ENCODE data around the gene APOBEC2.

Gene APOBEC2

DNA sequence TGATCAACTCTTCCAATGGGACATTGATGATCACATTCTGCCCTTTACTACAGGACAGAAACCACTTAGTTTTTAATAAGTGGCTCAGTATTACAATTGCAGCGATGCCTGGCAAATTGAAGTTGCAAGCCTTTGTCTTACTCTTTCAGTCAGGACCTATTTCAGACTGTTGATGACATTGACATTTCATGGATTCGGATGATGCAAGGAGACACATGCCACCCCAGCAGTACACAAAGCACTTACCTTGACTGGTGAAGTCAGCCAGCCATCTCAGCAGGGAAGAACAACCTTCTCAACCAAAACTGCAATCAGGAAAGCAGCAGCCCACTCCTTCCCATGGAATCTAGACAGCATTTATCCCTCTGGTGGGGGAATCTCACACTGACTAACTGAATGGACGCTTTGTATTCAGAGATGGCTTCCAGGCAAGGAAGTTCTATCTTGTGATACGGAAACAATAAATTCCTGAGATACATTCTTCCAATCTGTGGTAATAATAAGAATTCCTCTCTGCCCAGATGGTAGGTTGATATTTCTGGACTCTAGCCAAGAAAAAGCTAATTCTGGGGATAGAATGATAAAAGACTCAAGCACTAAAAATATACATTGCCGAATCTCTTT, 44.6 kb downstream of the APOBEC2 start:
- DNase-seq (ENCODE audit: low read depth): peak; percentile 85
- TF ChIP-seq, protein P1, sequence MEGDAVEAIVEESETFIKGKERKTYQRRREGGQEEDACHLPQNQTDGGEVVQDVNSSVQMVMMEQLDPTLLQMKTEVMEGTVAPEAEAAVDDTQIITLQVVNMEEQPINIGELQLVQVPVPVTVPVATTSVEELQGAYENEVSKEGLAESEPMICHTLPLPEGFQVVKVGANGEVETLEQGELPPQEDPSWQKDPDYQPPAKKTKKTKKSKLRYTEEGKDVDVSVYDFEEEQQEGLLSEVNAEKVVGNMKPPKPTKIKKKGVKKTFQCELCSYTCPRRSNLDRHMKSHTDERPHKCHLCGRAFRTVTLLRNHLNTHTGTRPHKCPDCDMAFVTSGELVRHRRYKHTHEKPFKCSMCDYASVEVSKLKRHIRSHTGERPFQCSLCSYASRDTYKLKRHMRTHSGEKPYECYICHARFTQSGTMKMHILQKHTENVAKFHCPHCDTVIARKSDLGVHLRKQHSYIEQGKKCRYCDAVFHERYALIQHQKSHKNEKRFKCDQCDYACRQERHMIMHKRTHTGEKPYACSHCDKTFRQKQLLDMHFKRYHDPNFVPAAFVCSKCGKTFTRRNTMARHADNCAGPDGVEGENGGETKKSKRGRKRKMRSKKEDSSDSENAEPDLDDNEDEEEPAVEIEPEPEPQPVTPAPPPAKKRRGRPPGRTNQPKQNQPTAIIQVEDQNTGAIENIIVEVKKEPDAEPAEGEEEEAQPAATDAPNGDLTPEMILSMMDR (IDR thresholded peaks at IDR 0.05; ENCODE audit: low read length, missing control alignments): peak; percentile 21
- H3K4me3 ChIP-seq (replicated peaks; ENCODE audit: low read depth, low read length): no peak overlapping the region

DNA sequence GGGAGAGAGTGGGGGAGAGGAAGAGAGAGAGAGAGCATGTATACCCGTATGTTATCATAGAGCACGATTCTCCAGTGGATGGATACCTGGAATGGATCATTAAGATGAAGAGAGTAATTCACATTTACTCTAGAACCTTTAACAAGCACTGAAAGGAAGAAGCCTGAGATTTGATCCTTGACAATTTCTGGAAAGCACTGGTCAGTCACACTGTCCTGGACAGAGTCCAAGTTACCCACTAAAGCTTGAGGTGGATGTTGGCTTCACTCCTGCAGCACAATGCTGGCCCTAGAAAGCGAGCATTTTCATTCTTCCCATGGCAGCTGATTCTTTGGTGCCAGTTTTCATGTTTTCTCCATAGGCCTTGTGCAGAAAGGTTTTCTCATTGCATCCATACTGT, 45.4 kb downstream of the APOBEC2 start:
- no peak overlapping the region for H3K4me3 ChIP-seq (replicated peaks; ENCODE audit: low read depth, low read length)
- TF ChIP-seq, protein P1 (IDR thresholded peaks at IDR 0.05; ENCODE audit: low read length, missing control alignments): no peak
- DNase-seq (ENCODE audit: low read depth): peak; percentile 37

- TF ChIP-seq, protein P1 (IDR thresholded peaks at IDR 0.05; ENCODE audit: low read length, missing control alignments): no peak
- H3K4me3 ChIP-seq (replicated peaks; ENCODE audit: low read depth, low read length): no peak overlapping the region
- no peak for DNase-seq (ENCODE audit: low read depth)
Observed at GRCh38 chr6:41100871-41101287, 47.9 kb downstream of the APOBEC2 start.

DNA sequence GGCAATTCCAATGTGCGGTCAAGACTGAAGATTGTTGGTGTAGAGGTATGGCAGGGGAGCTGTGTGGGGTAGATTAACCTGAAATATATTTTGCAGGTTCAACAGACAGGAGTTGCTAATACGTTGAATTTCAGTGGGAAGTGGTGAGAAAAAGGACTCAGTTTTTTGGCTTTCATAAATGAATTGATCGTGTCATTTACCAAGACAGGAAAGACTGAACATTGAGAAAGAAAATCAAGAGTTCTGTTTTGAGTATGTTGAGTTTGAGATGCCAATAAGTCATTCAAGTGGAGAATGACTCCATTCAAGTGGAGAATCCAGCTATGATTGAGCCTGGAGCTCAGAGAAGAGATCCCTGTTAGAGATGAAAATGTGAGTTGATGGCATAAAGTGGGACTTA, 50.8 kb downstream of the APOBEC2 start:
- TF ChIP-seq, protein P1 (IDR thresholded peaks at IDR 0.05; ENCODE audit: low read length, missing control alignments): no peak
- no peak for DNase-seq (ENCODE audit: low read depth)
- no peak overlapping the region for H3K4me3 ChIP-seq (replicated peaks; ENCODE audit: low read depth, low read length)

GRCh38 chr6:41111017-41111416, 58.0 kb downstream of the APOBEC2 start:
- no peak overlapping the region for H3K4me3 ChIP-seq (replicated peaks; ENCODE audit: low read depth, low read length)
- TF ChIP-seq, protein P1 (IDR thresholded peaks at IDR 0.05; ENCODE audit: low read length, missing control alignments): no peak
- no peak for DNase-seq (ENCODE audit: low read depth)
